Ishikawa (cell line): ENCODE data around the gene RTKN2.

Experiments
- CEBPB ChIP-seq: IDR thresholded peaks from 2 replicates; pipeline ENCODE4 v1.6.1; 2012
- EGR1 ChIP-seq: IDR thresholded peaks from 2 replicates; pipeline ENCODE4 v1.6.1; 2012
- EP300 ChIP-seq: IDR thresholded peaks from 2 replicates; pipeline ENCODE4 v1.6.1; 2012; ENCODE audit warnings: borderline replicate concordance
- MAX ChIP-seq: IDR thresholded peaks from 2 replicates; pipeline ENCODE4 v1.6.1; 2012
- REST ChIP-seq: IDR thresholded peaks from 2 replicates; pipeline ENCODE4 v1.6.1; 2012; ENCODE audit warnings: low read depth, mild to moderate bottlenecking
- TAF1 ChIP-seq: IDR thresholded peaks from 2 replicates; pipeline ENCODE4 v1.6.1; 2012; ENCODE audit warnings: low read depth, mild to moderate bottlenecking
- USF1 ChIP-seq: IDR thresholded peaks from 2 replicates; pipeline ENCODE4 v1.6.1; 2012
- YY1 ChIP-seq: IDR thresholded peaks from 2 replicates; pipeline ENCODE4 v1.6.1; 2012; ENCODE audit warnings: low read depth

GRCh38 chr10:62259998-62260397, 8.6 kb downstream of the RTKN2 start:
- TF ChIP-seq MAX = no peak
- no peak for TF ChIP-seq YY1
- TF ChIP-seq EGR1 = no peak
- TF ChIP-seq USF1 = no peak
- TF ChIP-seq TAF1 = no peak
- no peak for TF ChIP-seq CEBPB
- TF ChIP-seq EP300 = no peak
- no peak for TF ChIP-seq REST
